Measurements from ENCODE around the gene SCTR. TPM values are rescaled to one million over a fixed set of nuclear protein-coding genes. Genes with fewer than 3 reads are reported as not detected.

SCTR gene
- total and polyA plus RNA-seq, 2 of the 13 experiments (the other 11 are each of a cell fraction or from before 2014, with no cell fraction given): not detected

DNA sequence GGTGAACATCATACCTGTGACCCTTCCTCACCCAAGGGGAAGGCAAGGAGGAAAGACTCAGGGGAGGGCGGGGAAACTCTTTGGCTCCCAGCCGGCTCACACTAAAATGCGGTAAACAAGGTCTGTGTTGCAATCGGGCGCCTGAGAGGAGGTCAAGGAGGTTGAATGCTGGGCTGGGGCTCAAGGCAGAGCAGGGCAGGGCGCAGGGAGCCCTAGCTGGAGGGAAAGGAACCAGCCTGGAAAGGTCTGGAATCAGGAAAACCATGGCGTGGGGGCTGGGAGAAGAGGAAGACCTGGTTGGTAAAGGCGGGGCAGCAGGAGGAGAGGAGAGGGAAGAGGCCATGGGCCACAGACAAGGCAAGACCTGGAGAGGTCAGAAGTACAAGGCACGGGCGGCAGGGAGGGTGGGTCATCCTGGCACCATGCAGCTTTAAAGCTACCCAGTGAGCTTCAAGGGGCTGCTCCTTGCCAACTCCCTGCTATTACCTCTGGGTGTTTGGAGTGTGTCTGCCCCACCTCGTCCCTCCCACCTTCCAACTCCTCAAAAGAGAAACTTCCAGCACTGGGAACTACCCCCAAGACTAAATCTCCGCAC is 97.4 kb downstream of the SCTR start (continued):
- TF ChIP-seq RBAK (CRISPR knock-in tag; IDR thresholded peaks at IDR 0.05) (no peak), ZFYVE20 (CRISPR knock-in tag; IDR thresholded peaks at IDR 0.05; ENCODE audit: borderline replicate concordance, low read depth) (no peak), NR2F2 (IDR thresholded peaks at IDR 0.05; ENCODE audit: borderline replicate concordance, low read depth) (peak; percentile 80), TBL1XR1 (IDR thresholded peaks at IDR 0.05; ENCODE audit: borderline replicate concordance, low read length, partially characterized antibody) (no peak), ZNF292 (CRISPR knock-in tag; IDR thresholded peaks at IDR 0.05; ENCODE audit: borderline replicate concordance, low read depth) (peak; percentile 25; the same call in 1 of the 2 replicates), ZHX1 (CRISPR knock-in tag; IDR thresholded peaks at IDR 0.05; ENCODE audit: low read depth) (no peak), ZNF234 (CRISPR knock-in tag; conservative IDR thresholded peaks at IDR 0.05) (no peak), ZNF776 (CRISPR knock-in tag; IDR thresholded peaks at IDR 0.05) (no peak), TAF1 (CRISPR knock-in tag; IDR thresholded peaks at IDR 0.05) (peak; percentile 5; the same call in 1 of the 2 replicates), ZFP36L1 (CRISPR knock-in tag; IDR thresholded peaks at IDR 0.05) (no peak), HOXD1 (CRISPR knock-in tag; IDR thresholded peaks at IDR 0.05) (no peak), ATAD3A (CRISPR knock-in tag; IDR thresholded peaks at IDR 0.05) (no peak), ZNF788 (CRISPR knock-in tag; IDR thresholded peaks at IDR 0.05; ENCODE audit: borderline replicate concordance) (peak; percentile 65; the same call in 1 of the 2 replicates), MZF1 (CRISPR knock-in tag; IDR thresholded peaks at IDR 0.05; ENCODE audit: borderline replicate concordance) (no peak), ELF4 (CRISPR knock-in tag; IDR thresholded peaks at IDR 0.05; ENCODE audit: borderline replicate concordance) (no peak), ZNF704 (CRISPR knock-in tag; IDR thresholded peaks at IDR 0.05; ENCODE audit: borderline replicate concordance) (no peak), KLF13 (CRISPR knock-in tag; IDR thresholded peaks at IDR 0.05) (no peak), ZNF737 (CRISPR knock-in tag; IDR thresholded peaks at IDR 0.05; ENCODE audit: borderline replicate concordance) (no peak), PITX1 (CRISPR knock-in tag; IDR thresholded peaks at IDR 0.05) (peak; percentile 75), ZNF781 (CRISPR knock-in tag; IDR thresholded peaks at IDR 0.05; ENCODE audit: borderline replicate concordance, not compliant biosample characterization) (no peak)
- TF ChIP-seq, protein P1, sequence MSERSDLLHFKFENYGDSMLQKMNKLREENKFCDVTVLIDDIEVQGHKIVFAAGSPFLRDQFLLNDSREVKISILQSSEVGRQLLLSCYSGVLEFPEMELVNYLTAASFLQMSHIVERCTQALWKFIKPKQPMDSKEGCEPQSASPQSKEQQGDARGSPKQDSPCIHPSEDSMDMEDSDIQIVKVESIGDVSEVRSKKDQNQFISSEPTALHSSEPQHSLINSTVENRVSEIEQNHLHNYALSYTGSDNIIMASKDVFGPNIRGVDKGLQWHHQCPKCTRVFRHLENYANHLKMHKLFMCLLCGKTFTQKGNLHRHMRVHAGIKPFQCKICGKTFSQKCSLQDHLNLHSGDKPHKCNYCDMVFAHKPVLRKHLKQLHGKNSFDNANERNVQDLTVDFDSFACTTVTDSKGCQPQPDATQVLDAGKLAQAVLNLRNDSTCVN (CRISPR knock-in tag; IDR thresholded peaks at IDR 0.05; ENCODE audit: borderline replicate concordance): no peak; the same call in 1 of the 2 replicates
- TF ChIP-seq, protein P2, sequence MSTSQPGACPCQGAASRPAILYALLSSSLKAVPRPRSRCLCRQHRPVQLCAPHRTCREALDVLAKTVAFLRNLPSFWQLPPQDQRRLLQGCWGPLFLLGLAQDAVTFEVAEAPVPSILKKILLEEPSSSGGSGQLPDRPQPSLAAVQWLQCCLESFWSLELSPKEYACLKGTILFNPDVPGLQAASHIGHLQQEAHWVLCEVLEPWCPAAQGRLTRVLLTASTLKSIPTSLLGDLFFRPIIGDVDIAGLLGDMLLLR (CRISPR knock-in tag; IDR thresholded peaks at IDR 0.05): no peak
- TF ChIP-seq, protein P3, sequence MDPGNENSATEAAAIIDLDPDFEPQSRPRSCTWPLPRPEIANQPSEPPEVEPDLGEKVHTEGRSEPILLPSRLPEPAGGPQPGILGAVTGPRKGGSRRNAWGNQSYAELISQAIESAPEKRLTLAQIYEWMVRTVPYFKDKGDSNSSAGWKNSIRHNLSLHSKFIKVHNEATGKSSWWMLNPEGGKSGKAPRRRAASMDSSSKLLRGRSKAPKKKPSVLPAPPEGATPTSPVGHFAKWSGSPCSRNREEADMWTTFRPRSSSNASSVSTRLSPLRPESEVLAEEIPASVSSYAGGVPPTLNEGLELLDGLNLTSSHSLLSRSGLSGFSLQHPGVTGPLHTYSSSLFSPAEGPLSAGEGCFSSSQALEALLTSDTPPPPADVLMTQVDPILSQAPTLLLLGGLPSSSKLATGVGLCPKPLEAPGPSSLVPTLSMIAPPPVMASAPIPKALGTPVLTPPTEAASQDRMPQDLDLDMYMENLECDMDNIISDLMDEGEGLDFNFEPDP (CRISPR knock-in tag; conservative IDR thresholded peaks at IDR 0.05): 0 out of 2 replicates have a peak, but pooled peaks have one; percentile 74
